Thyroid gland (tissue), 4 donors: ENCODE results near the gene MPG.

Experiments used
- POLR2A ChIP-seq, 2 donors: fragments of 450-650 bp; IDR thresholded peaks; one replicate each; pipeline ENCODE4 v1.6.1; 2017; ENCODE audit warnings: antibody characterized with exemption in 2 of 2, mild to moderate bottlenecking in 2 of 2, moderate library complexity in 1 of 2
- TF ChIP-seq, protein P1 (sequence below), 6 experiments: fragments of 200-600 bp in 3 of 6; fragments of 450-650 bp in 3 of 6; sonication (generic) in 3 of 6; IDR thresholded peaks; one replicate each; pipeline ENCODE4 v1.5.1; 2016 to 2019; ENCODE audit warnings: antibody characterized with exemption in 6 of 6, mild to moderate bottlenecking in 2 of 6, inconsistent platforms in 1 of 6, moderate library complexity in 1 of 6

DNA sequence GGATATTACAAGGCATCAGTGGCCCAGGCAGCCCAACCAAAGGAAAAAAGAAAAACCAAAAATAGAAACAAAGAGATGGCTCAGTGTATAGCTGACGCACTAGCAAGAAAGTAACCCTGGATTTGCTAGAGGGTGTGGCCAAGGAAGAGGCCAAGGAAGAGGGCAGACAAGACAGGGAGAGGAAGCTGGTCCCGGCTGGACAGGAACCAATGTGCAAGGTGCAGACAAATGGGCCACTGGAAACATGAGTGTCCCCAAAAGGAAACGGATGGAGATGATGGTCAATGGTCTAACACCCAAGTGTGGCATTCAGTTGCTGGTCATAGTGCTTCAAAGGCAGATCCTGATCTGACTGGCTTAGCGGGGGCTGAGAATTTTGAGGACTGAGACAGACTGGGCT is 35.3 kb upstream of the MPG start:
- TF ChIP-seq, protein P1, sequence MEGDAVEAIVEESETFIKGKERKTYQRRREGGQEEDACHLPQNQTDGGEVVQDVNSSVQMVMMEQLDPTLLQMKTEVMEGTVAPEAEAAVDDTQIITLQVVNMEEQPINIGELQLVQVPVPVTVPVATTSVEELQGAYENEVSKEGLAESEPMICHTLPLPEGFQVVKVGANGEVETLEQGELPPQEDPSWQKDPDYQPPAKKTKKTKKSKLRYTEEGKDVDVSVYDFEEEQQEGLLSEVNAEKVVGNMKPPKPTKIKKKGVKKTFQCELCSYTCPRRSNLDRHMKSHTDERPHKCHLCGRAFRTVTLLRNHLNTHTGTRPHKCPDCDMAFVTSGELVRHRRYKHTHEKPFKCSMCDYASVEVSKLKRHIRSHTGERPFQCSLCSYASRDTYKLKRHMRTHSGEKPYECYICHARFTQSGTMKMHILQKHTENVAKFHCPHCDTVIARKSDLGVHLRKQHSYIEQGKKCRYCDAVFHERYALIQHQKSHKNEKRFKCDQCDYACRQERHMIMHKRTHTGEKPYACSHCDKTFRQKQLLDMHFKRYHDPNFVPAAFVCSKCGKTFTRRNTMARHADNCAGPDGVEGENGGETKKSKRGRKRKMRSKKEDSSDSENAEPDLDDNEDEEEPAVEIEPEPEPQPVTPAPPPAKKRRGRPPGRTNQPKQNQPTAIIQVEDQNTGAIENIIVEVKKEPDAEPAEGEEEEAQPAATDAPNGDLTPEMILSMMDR (IDR thresholded peaks at IDR 0.05) = no peak
- no peak for TF ChIP-seq POLR2A (IDR thresholded peaks at IDR 0.05)
